GM12878 (cell line): ENCODE results near the gene ENTREP3. TPM values are rescaled to one million over a fixed set of nuclear protein-coding genes. Genes with fewer than 3 reads are reported as not detected.

Source experiments
- ATAC-seq: fragments of 200-7000 bp; cut with Tn5 transposase; 3 replicates; pipeline ENCODE4 v1.9.1; 2020; ENCODE audit warnings: mild to moderate bottlenecking, moderate library complexity
- Bru-seq: library from RNA; stranded (reverse); fragments of 400-500 nt; gene quantifications from one replicate; lab custom pipeline; 2021; lab: Mats Ljungman, UMichigan
- BruChase-seq, 2 experiments: library from RNA; stranded (reverse); fragments of 400-500 nt; gene quantifications; one replicate each; lab custom pipeline; 2021; lab: Mats Ljungman, UMichigan
- BruUV-seq: library from RNA; stranded (reverse); fragments of 400-500 nt; replicated peaks from 2 replicates; lab custom pipeline; 2021; lab: Mats Ljungman, UMichigan
- CTCF ChIA-PET: fragments of 300-600 bp; sonication (Branson Sonifier 250); formaldehyde crosslinking; extraction: SDS; loops from one replicate; lab custom pipeline; 2021; ENCODE audit warnings: inconsistent platforms; lab: Yijun Ruan, JAX
- POLR2A ChIA-PET: fragments of 350-600 bp; formaldehyde crosslinking; extraction: SDS; loops from one replicate; lab custom pipeline; 2021; ENCODE audit warnings: inconsistent platforms; lab: Charles Lee
- RAD21 ChIA-PET: fragments of 300-600 bp; sonication (Branson Sonifier 250); formaldehyde crosslinking; loops from one replicate; lab custom pipeline; 2023; ENCODE audit warnings: antibody characterized with exemption; ENCODE audit not compliant: unreplicated experiment; lab: Charles Lee
- SMC1A ChIA-PET: fragments of 300-600 bp; sonication (Branson Sonifier 250); formaldehyde crosslinking; loops from one replicate; lab custom pipeline; 2023; ENCODE audit not compliant: unreplicated experiment, uncharacterized antibody; lab: Charles Lee
- DNase-seq: peaks from one replicate; pipeline ENCODE4 v3.0.0-alpha.2; 2011; ENCODE audit warnings: low read depth, low spot score
- FAIRE-seq: peaks from 3 replicates; lab custom pipeline; 2011; peaks lifted over from hg19 to GRCh38; lab: Jason Lieb, UNC
- H2AFZ ChIP-seq: 2 replicates; pipeline ENCODE4 v1.6.0; 2011; ENCODE audit warnings: low read depth, low read length, control low read depth; ENCODE audit not compliant: control insufficient read depth
- H3K27ac ChIP-seq: 2 replicates; pipeline ENCODE4 v1.5.1; 2011; ENCODE audit warnings: control low read depth; ENCODE audit not compliant: control insufficient read depth, insufficient read depth
- H3K27me3 ChIP-seq, 2 experiments: replicated peaks in 1 of 2; 2 replicates each; pipeline versions ENCODE4 v1.6.0 to v1.6.1; 2011; ENCODE audit warnings: low read length in 1 of 2; ENCODE audit not compliant: control insufficient read depth in 2 of 2, insufficient read depth in 2 of 2
- H3K36me3 ChIP-seq, 2 experiments: 2 replicates each; pipeline ENCODE4 v1.5.1; 2011; ENCODE audit warnings: low read length in 1 of 2; ENCODE audit not compliant: control insufficient read depth in 2 of 2, insufficient read depth in 2 of 2
- H3K4me1 ChIP-seq: 2 replicates; pipeline ENCODE4 v1.6.1; 2011; ENCODE audit warnings: mild to moderate bottlenecking, low read length, moderate library complexity, mixed read lengths; ENCODE audit not compliant: control insufficient read depth, insufficient read depth
- H3K4me2 ChIP-seq: 2 replicates; pipeline ENCODE4 v1.6.0; 2011; ENCODE audit warnings: control low read depth; ENCODE audit not compliant: control insufficient read depth, insufficient read depth
- H3K4me3 ChIP-seq: fragments of 200-600 bp; sonication (generic); 2 replicates; pipeline ENCODE4 v1.5.1; 2016
- H3K79me2 ChIP-seq: 2 replicates; pipeline ENCODE4 v1.6.0; 2011; ENCODE audit warnings: low read length; ENCODE audit not compliant: control insufficient read depth, insufficient read depth
- H3K9ac ChIP-seq: 2 replicates; pipeline ENCODE4 v1.8.0; 2011; ENCODE audit warnings: low read length, control low read depth, mixed read lengths; ENCODE audit not compliant: control insufficient read depth, insufficient read depth
- H3K9me3 ChIP-seq: replicated peaks from 3 replicates; pipeline ENCODE4 v1.5.1; 2011; ENCODE audit warnings: mild to moderate bottlenecking, low read length; ENCODE audit not compliant: control insufficient read depth, insufficient read depth
- H4K20me1 ChIP-seq: 2 replicates; pipeline ENCODE4 v1.6.0; 2011; ENCODE audit not compliant: control insufficient read depth, insufficient read depth
- CHD2 ChIP-seq: IDR thresholded peaks from 2 replicates; pipeline ENCODE4 v1.6.1; 2011; ENCODE audit warnings: low read depth, low read length, improper control_type of control experiment, borderline replicate concordance
- CHD4 ChIP-seq: fragments of 200-600 bp; sonication (generic); IDR thresholded peaks from 2 replicates; pipeline ENCODE4 v1.6.1; 2016; ENCODE audit warnings: mild to moderate bottlenecking
- CREB1 ChIP-seq: IDR thresholded peaks from 2 replicates; pipeline ENCODE4 v1.6.1; 2012; ENCODE audit warnings: low read depth, mild to moderate bottlenecking, inconsistent platforms
- IKZF1 ChIP-seq: fragments of 450-650 bp; conservative IDR thresholded peaks from 2 replicates; pipeline ENCODE4 v1.6.1; 2017; ENCODE audit warnings: antibody characterized with exemption, mild to moderate bottlenecking
- MXI1 ChIP-seq: fragments of 150-350 bp; IDR thresholded peaks from 2 replicates; pipeline ENCODE4 v1.6.1; 2011; ENCODE audit warnings: low read depth, mild to moderate bottlenecking, inconsistent platforms, low read length, improper control_type of control experiment
- NR2C1 ChIP-seq: fragments of 450-650 bp; IDR thresholded peaks from 2 replicates; pipeline ENCODE4 v1.6.1; 2017; ENCODE audit warnings: antibody characterized with exemption, mild to moderate bottlenecking, moderate library complexity
- PAX5 ChIP-seq: IDR thresholded peaks from 2 replicates; pipeline ENCODE4 v1.6.1; 2011; ENCODE audit warnings: low read depth, low read length, borderline replicate concordance
- SIX5 ChIP-seq: IDR thresholded peaks from 2 replicates; pipeline ENCODE4 v1.6.1; 2011; ENCODE audit warnings: mild to moderate bottlenecking, low read depth, low read length, moderate library complexity; ENCODE audit not compliant: severe bottlenecking
- WGBS: methylation state at CpG from one replicate; pipeline ENCODE4 v1.1.6; 2016; ENCODE audit warnings: low lambda C conversion rate; ENCODE audit not compliant: insufficient replicate concordance, insufficient coverage; ENCODE audit errors: missing lambda C conversion rate; 5-methylcytosine and 5-hydroxymethylcytosine counted together
- in situ Hi-C: fragments of 300-500 bp; cut with MboI; formaldehyde crosslinking; loops from 9 replicates; pipeline ENCODE4 v1.14.3; 2018; ENCODE audit warnings: mixed read lengths
- intact Hi-C: fragments of 100-400 bp; cut with micrococcal nuclease; formaldehyde crosslinking; loops from one replicate; pipeline ENCODE4 v1.14.2; 2022; ENCODE audit not compliant: unreplicated experiment
- long read RNA-seq, 2 experiments: library from polyadenylated mRNA; unstranded; transcript quantifications; one replicate each; pipeline ENCODE4 v2.0.0, GENCODE V29; 2019 to 2020
- polyA minus RNA-seq, 3 experiments: library from RNA; depleted of rRNA, polyadenylated mRNA; stranded (reverse); fragments of >200 nt; gene quantifications; 2 replicates each; pipeline ENCODE4 v1.2.3, GENCODE V29; 2011
- polyA plus RNA-seq, 11 experiments: library from polyadenylated mRNA; depleted of rRNA in 4 of 11; unstranded in 6 of 11; stranded (reverse) in 5 of 11; fragments of >200 nt; fragmentation: Nextera tagmentation in 4 of 11; fragmentation: Illumina TruSeq in 1 of 11; extraction: Ambion mirVana in 4 of 11; extraction: Trizol in 1 of 11; gene quantifications; 1 replicate in 1 of 11; 2 replicates in 10 of 11; pipeline versions ENCODE4 v1.2.1 to v1.2.3, GENCODE V29; 2011 to 2016; ENCODE audit warnings: inconsistent platforms in 2 of 11, missing spikeins in 2 of 11, low read depth in 1 of 11
- total RNA-seq, 4 experiments: library from RNA; depleted of rRNA in 3 of 4; stranded (reverse); fragments of >200 nt in 3 of 4; fragmentation: Illumina TruSeq in 1 of 4; extraction: Trizol in 1 of 4; gene quantifications; 2 replicates each; pipeline versions ENCODE4 v1.2.1 to v1.2.3, GENCODE V29; 2013 to 2021
- TF ChIP-seq, protein P1 (sequence below): fragments of 450-650 bp; formaldehyde crosslinking; IDR thresholded peaks from 2 replicates; pipeline ENCODE4 v1.4.0; 2020; ENCODE audit warnings: mild to moderate bottlenecking, moderate library complexity
- TF ChIP-seq, protein P2 (sequence below): IDR thresholded peaks from 2 replicates; pipeline ENCODE4 v1.6.1; 2011; ENCODE audit warnings: borderline replicate concordance, low read depth, mild to moderate bottlenecking, moderate library complexity, low read length; ENCODE audit not compliant: insufficient read depth, poor library complexity, severe bottlenecking

ENTREP3 gene, protein sequence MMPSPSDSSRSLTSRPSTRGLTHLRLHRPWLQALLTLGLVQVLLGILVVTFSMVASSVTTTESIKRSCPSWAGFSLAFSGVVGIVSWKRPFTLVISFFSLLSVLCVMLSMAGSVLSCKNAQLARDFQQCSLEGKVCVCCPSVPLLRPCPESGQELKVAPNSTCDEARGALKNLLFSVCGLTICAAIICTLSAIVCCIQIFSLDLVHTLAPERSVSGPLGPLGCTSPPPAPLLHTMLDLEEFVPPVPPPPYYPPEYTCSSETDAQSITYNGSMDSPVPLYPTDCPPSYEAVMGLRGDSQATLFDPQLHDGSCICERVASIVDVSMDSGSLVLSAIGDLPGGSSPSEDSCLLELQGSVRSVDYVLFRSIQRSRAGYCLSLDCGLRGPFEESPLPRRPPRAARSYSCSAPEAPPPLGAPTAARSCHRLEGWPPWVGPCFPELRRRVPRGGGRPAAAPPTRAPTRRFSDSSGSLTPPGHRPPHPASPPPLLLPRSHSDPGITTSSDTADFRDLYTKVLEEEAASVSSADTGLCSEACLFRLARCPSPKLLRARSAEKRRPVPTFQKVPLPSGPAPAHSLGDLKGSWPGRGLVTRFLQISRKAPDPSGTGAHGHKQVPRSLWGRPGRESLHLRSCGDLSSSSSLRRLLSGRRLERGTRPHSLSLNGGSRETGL
- 10.8 and 12.7 TPM in 2 replicates for total RNA-seq (2013; cell fraction: nucleolus; rRNA removed)
- 5.0 TPM in 2 replicates for total RNA-seq (2014; rRNA removed)
- total RNA-seq (2014; rRNA removed; fragmentation: Illumina TruSeq; extraction: Trizol) = 1.6 and 1.7 TPM in 2 replicates
- 29.5 and 31.8 TPM in 2 replicates for total RNA-seq (2021)
- 6.8 TPM for polyA plus RNA-seq (2011; ENCODE audit: low read depth)
- 2.5 and 3.9 TPM in 2 replicates for polyA plus RNA-seq (2011; rRNA removed)
- polyA plus RNA-seq (2011; cell fraction: cytosol; rRNA removed) = 6.8 and 6.9 TPM in 2 replicates
- 20.4 and 23.2 TPM in 2 replicates for polyA plus RNA-seq (2011; cell fraction: nucleus; rRNA removed)
- 17.1 and 19.2 TPM in 2 replicates for polyA plus RNA-seq (2012)
- 3.2 and 6.4 TPM in 2 replicates for polyA plus RNA-seq (2014; fragmentation: Illumina TruSeq; extraction: Trizol)
- polyA plus RNA-seq (2014; fragmentation: Nextera tagmentation; extraction: Ambion mirVana) = 1 to 10 TPM; 2.5 to 3.8 TPM
- 13.8 and 19.7 TPM in 2 replicates for polyA plus RNA-seq (2014; rRNA removed)
- 1 to 10 TPM; 2.8 to 3.7 TPM for polyA plus RNA-seq (2016; fragmentation: Nextera tagmentation; extraction: Ambion mirVana)
- 2.8 and 3.9 TPM in 2 replicates for polyA minus RNA-seq (2011; rRNA and poly(A)+ RNA removed)
- 4.9 and 7.1 TPM in 2 replicates for polyA minus RNA-seq (2011; cell fraction: cytosol; rRNA and poly(A)+ RNA removed)
- polyA minus RNA-seq (2011; cell fraction: nucleus; rRNA and poly(A)+ RNA removed) = 3.6 and 7.3 TPM in 2 replicates
- percentile 44 among the genes with signal in this experiment for Bru-seq, nascent RNA
- percentile 57 among the genes with signal in this experiment for BruChase-seq, experiment 1, labeled RNA remaining after a 6-hour chase
- percentile 51 among the genes with signal in this experiment for BruChase-seq, experiment 2, labeled RNA remaining after a 2-hour chase
- long read RNA-seq, experiment 1, partial matches to known transcripts = 2 of 2 reads
- long read RNA-seq, experiment 1, other reads (novel, unspliced or antisense) = 0 of 2 reads
- long read RNA-seq, experiment 2 = 0 reads

- peak within 1 kb of the TSS; percentile 62 for H3K9ac ChIP-seq
- WGBS = 25% methylated on average over 40 of the region's 54 CpGs
- H3K36me3 ChIP-seq = peaks cover 4% of the 10 kb centered on the region in 2 experiments; a peak in 2 of 4 replicates
- POLR2A ChIA-PET = interaction anchor here (0.8 to 1.4 kb wide), 3 partner anchors 10 to 81 kb away, joined by 5 to 6 read pairs (median 5); a partner anchor contains a TSS
- H3K27me3 ChIP-seq = no peaks in the 10 kb centered on the region
- peaks cover 9% of the 10 kb centered on the region for H3K79me2 ChIP-seq
- ATAC-seq (peak; percentile 83), FAIRE-seq (peak; percentile 59), DNase-seq (no peak)
- BruUV-seq = no TSS peak
- intact Hi-C loops (no loop called here), in situ Hi-C loops (loop anchor here (5.0 kb wide), 1 partner anchor 337 kb away; no protein-coding TSS in a partner anchor)
- peak within 1 kb of the TSS; percentile 59 for H3K27ac ChIP-seq
- H3K4me2 ChIP-seq = peak within 1 kb of the TSS; percentile 97
- H3K4me3 ChIP-seq = peak within 1 kb of the TSS; percentile 92
- SMC1A ChIA-PET = interaction anchor here (1.2 kb wide), 1 partner anchor 52 kb away, joined by 5 read pairs; no protein-coding TSS in a partner anchor
- CTCF ChIA-PET = interaction anchor here (1.0 to 9.6 kb wide), 3 partner anchors 12 to 69 kb away, joined by 3 to 225 read pairs (median 4); partner anchors contain the start of genes FDPS and RUSC1
- H4K20me1 ChIP-seq = no peaks in the 10 kb centered on the region
- H3K4me1 ChIP-seq = peaks cover 13% of the 10 kb centered on the region
- H3K9me3 ChIP-seq = no peaks in the 10 kb centered on the region
- peak within 1 kb of the TSS; percentile 82 for H2AFZ ChIP-seq
- RAD21 ChIA-PET = no interaction called here
- TF ChIP-seq CREB1 = peak; percentile 35; the same call in 1 of the 2 replicates
- TF ChIP-seq, protein P1, sequence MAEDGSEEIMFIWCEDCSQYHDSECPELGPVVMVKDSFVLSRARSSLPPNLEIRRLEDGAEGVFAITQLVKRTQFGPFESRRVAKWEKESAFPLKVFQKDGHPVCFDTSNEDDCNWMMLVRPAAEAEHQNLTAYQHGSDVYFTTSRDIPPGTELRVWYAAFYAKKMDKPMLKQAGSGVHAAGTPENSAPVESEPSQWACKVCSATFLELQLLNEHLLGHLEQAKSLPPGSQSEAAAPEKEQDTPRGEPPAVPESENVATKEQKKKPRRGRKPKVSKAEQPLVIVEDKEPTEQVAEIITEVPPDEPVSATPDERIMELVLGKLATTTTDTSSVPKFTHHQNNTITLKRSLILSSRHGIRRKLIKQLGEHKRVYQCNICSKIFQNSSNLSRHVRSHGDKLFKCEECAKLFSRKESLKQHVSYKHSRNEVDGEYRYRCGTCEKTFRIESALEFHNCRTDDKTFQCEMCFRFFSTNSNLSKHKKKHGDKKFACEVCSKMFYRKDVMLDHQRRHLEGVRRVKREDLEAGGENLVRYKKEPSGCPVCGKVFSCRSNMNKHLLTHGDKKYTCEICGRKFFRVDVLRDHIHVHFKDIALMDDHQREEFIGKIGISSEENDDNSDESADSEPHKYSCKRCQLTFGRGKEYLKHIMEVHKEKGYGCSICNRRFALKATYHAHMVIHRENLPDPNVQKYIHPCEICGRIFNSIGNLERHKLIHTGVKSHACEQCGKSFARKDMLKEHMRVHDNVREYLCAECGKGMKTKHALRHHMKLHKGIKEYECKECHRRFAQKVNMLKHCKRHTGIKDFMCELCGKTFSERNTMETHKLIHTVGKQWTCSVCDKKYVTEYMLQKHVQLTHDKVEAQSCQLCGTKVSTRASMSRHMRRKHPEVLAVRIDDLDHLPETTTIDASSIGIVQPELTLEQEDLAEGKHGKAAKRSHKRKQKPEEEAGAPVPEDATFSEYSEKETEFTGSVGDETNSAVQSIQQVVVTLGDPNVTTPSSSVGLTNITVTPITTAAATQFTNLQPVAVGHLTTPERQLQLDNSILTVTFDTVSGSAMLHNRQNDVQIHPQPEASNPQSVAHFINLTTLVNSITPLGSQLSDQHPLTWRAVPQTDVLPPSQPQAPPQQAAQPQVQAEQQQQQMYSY (CRISPR knock-in tag) = no peak
- peak; percentile 92 for TF ChIP-seq CHD2
- TF ChIP-seq NR2C1 = peak; percentile 36; the same call in 1 of the 2 replicates
- TF ChIP-seq SIX5 = peak; percentile 84
- TF ChIP-seq, protein P2, sequence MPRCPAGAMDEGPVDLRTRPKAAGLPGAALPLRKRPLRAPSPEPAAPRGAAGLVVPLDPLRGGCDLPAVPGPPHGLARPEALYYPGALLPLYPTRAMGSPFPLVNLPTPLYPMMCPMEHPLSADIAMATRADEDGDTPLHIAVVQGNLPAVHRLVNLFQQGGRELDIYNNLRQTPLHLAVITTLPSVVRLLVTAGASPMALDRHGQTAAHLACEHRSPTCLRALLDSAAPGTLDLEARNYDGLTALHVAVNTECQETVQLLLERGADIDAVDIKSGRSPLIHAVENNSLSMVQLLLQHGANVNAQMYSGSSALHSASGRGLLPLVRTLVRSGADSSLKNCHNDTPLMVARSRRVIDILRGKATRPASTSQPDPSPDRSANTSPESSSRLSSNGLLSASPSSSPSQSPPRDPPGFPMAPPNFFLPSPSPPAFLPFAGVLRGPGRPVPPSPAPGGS = peak; percentile 23
- 0 out of 2 replicates have a peak, but pooled peaks have one; percentile 61 for TF ChIP-seq MXI1
- no peak for TF ChIP-seq CHD4
- peak; percentile 88 for TF ChIP-seq IKZF1
- peak; percentile 69; the same call in 1 of the 2 replicates for TF ChIP-seq PAX5
These were observed at the start of gene ENTREP3 for GRCh38 chr1:155255243-155256007. Gene ENTREP3 (minus strand): TSS chr1:155255483. CDS start chr1:155254877, 606 bp downstream.
